CD8-positive, alpha-beta memory T cell (primary cell): ENCODE data around the gene UBAP2. TPM values are rescaled to one million over a fixed set of nuclear protein-coding genes. Genes with fewer than 3 reads are reported as not detected.

ENCODE experiments used
- CTCF ChIA-PET: fragments of 350-600 bp; sonication (Branson Sonifier 250); formaldehyde crosslinking; loops from one replicate; lab custom pipeline; 2021; ENCODE audit warnings: antibody characterized with exemption; lab: Charles Lee
- POLR2A ChIA-PET: fragments of 350-600 bp; sonication (Branson Sonifier 250); formaldehyde crosslinking; loops from one replicate; lab custom pipeline; 2021; ENCODE audit warnings: antibody characterized with exemption; lab: Charles Lee
- DNase-seq, 5 donors: peaks; one replicate each; pipeline versions ENCODE4 v3.0.0 to v3.0.0-alpha.2; 2020 to 2022; ENCODE audit warnings: mixed read lengths in 1 of 5
- H3K27ac ChIP-seq: one replicate; pipeline ENCODE4 v1.7.0; 2013; ENCODE audit warnings: low read depth, mild to moderate bottlenecking, low read length, moderate library complexity
- H3K27me3 ChIP-seq: 2 replicates; pipeline ENCODE4 v1.7.0; 2013; ENCODE audit warnings: low read length, mild to moderate bottlenecking; ENCODE audit not compliant: insufficient read depth, poor library complexity, severe bottlenecking
- H3K36me3 ChIP-seq: 2 replicates; pipeline ENCODE4 v1.7.0; 2013; ENCODE audit warnings: mild to moderate bottlenecking, low read length, moderate library complexity; ENCODE audit not compliant: insufficient read depth
- H3K4me1 ChIP-seq: 2 replicates; pipeline ENCODE4 v1.7.0; 2013; ENCODE audit warnings: mild to moderate bottlenecking, low read length, moderate library complexity; ENCODE audit not compliant: insufficient read depth
- H3K4me3 ChIP-seq: 2 replicates; pipeline ENCODE4 v1.7.0; 2013; ENCODE audit warnings: mild to moderate bottlenecking, low read length
- H3K9me3 ChIP-seq: 2 replicates; pipeline ENCODE4 v1.7.0; 2013; ENCODE audit warnings: mild to moderate bottlenecking, low read length
- H3K27ac Mint-ChIP-seq, 8 donors: one replicate each; pipeline ENCODE4 v1.8.0; 2020 to 2021; ENCODE audit warnings: mixed read lengths in 8 of 8, mild to moderate bottlenecking in 6 of 8, inconsistent platforms in 3 of 8, moderate library complexity in 3 of 8
- H3K27me3 Mint-ChIP-seq, 2 donors: one replicate each; pipeline ENCODE4 v1.8.0; 2020 to 2021; ENCODE audit warnings: mixed read lengths in 2 of 2, mild to moderate bottlenecking in 1 of 2, moderate library complexity in 1 of 2
- H3K36me3 Mint-ChIP-seq, 3 donors: one replicate each; pipeline ENCODE4 v1.8.0; 2020 to 2021; ENCODE audit warnings: mixed read lengths in 3 of 3, inconsistent platforms in 1 of 3, mild to moderate bottlenecking in 1 of 3
- H3K4me1 Mint-ChIP-seq, 3 donors: one replicate each; pipeline ENCODE4 v1.8.0; 2020 to 2021; ENCODE audit warnings: mixed read lengths in 3 of 3, inconsistent platforms in 1 of 3, mild to moderate bottlenecking in 1 of 3
- H3K4me3 Mint-ChIP-seq, 7 donors: one replicate each; pipeline ENCODE4 v1.8.0; 2020 to 2021; ENCODE audit warnings: mixed read lengths in 7 of 7, mild to moderate bottlenecking in 6 of 7, moderate library complexity in 4 of 7, inconsistent platforms in 2 of 7
- H3K9me3 Mint-ChIP-seq, 5 donors: one replicate each; pipeline ENCODE4 v1.8.0; 2020 to 2022; ENCODE audit warnings: mixed read lengths in 5 of 5, mild to moderate bottlenecking in 3 of 5, moderate library complexity in 2 of 5, inconsistent platforms in 1 of 5
- polyA plus RNA-seq: library from polyadenylated mRNA; unstranded; fragments of 300-500 nt; fragmentation: Illumina TruSeq; gene quantifications from one replicate; pipeline ENCODE4 v1.2.3, GENCODE V29; 2021
- total RNA-seq, 2 experiments: library from RNA; stranded (reverse); gene quantifications; one replicate each; pipeline ENCODE4 v1.2.3, GENCODE V29; 2021

UBAP2 gene
- total and polyA plus RNA-seq, 3 experiments from 2014 or later, result 16.3 to 51.7 (median 50.0) TPM

GRCh38 chr9:33908114-33908513 is 140.6 kb downstream of the UBAP2 start:
- peak overlapping the region in 3 of 8 donors; percentile 30 to 55 (median 30) for H3K27ac Mint-ChIP-seq
- H3K27me3 Mint-ChIP-seq, result no peaks in the 10 kb centered on the region
- ChIA-PET CTCF (no interaction called here), POLR2A (no interaction called here)
- peaks cover 3 to 42% (median 10%) of the 10 kb centered on the region in 3 donors for H3K36me3 Mint-ChIP-seq
- Histone ChIP-seq H3K4me3 (no peak overlapping the region), H3K27me3 (no peaks in the 10 kb centered on the region), H3K9me3 (no peaks in the 10 kb centered on the region), H3K4me1 (no peaks in the 10 kb centered on the region), H3K27ac (no peak overlapping the region), H3K36me3 (no peaks in the 10 kb centered on the region)
- no peaks in the 10 kb centered on the region for H3K9me3 Mint-ChIP-seq
- H3K4me1 Mint-ChIP-seq, result peaks cover 20 to 39% (median 26%) of the 10 kb centered on the region in 3 donors
- DNase-seq, result no peak
- H3K4me3 Mint-ChIP-seq, result no peak overlapping the region

DNA sequence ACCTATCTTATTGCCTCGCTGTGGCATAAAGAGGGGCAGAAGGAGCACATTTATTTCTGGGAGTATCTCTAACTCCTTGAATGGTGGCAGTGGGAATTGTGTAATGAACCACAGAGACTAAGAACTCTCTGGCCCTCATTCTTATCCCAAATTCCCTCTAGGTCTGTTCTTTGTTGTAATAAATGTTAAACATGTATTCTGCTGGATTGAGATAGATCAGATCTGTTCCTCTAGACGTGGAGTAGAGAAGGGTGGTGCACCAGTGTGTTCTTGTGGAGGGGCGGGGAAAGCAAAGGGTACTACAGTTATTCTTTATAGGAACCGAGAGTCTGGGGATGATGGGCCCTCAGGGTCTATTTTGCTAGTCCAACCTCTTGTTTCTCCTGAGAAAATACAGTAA is 141.3 kb downstream of the UBAP2 start:
- Mint-ChIP-seq H3K4me1 (peaks cover 20 to 39% (median 26%) of the 10 kb centered on the region in 3 donors), H3K36me3 (peaks cover 3 to 39% (median 8%) of the 10 kb centered on the region in 3 donors), H3K4me3 (no peak overlapping the region), H3K27me3 (no peaks in the 10 kb centered on the region), H3K27ac (peak overlapping the region in 5 of 8 donors; percentile 0 to 17 (median 6)), H3K9me3 (no peaks in the 10 kb centered on the region)
- ChIA-PET POLR2A (no interaction called here), CTCF (interaction anchor here (0.6 kb wide), 1 partner anchor 17 kb away, joined by 3 read pairs; no protein-coding TSS in a partner anchor)
- Histone ChIP-seq H3K9me3 (no peaks in the 10 kb centered on the region), H3K27me3 (no peaks in the 10 kb centered on the region), H3K4me3 (no peak overlapping the region), H3K36me3 (no peaks in the 10 kb centered on the region), H3K27ac (no peak overlapping the region), H3K4me1 (no peaks in the 10 kb centered on the region)
- DNase-seq, result no peak

DNA sequence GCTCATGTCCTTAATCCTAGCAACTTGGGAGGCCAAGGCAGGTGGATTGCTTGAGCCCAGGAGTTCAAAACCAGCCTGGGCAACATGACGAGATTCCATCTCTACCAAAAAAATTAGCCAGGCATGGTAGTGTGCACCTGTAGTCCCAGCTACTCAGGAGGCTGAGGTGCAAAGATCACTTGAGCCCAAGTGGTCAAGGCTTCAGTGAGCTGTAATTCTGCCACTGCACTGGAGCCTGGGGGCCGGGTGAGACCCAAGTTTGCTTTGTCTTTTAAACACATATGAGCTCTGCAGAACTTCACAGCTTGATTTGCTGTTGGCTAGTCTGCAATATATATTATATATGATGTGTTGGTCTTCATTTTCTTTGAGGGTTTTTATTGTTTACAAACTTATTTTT is 141.9 kb downstream of the UBAP2 start:
- ChIA-PET POLR2A (interaction anchor here (0.6 kb wide), 1 partner anchor 103 kb away, joined by 3 read pairs; no protein-coding TSS in a partner anchor), CTCF (interaction anchor here (0.6 kb wide), 1 partner anchor 18 kb away, joined by 3 read pairs; no protein-coding TSS in a partner anchor)
- H3K4me3 Mint-ChIP-seq, result no peak overlapping the region

DNA sequence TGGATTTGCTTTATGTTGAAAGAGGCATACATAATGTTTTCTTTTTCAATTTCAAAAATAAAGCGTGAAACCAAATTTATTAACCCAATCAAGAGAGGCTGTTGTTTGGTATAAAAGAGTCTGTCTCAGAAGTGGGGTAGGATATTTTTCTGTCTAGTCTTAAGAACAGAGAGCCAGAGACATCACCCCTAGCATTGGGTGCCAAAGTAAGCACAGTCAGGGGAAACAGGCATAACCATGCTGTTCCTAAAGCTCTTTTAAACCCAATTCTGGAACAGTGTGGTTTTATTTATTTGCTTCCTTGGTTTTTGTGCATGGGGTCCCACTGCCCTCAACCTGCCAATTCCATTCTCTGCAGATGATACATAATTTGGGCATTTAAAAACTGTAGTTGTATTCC is 143.6 kb downstream of the UBAP2 start:
- Histone ChIP-seq H3K36me3 (peaks cover 9% of the 10 kb centered on the region), H3K27me3 (no peaks in the 10 kb centered on the region), H3K27ac (no peak overlapping the region), H3K9me3 (no peaks in the 10 kb centered on the region), H3K4me1 (no peaks in the 10 kb centered on the region), H3K4me3 (no peak overlapping the region)
- no peak for DNase-seq
- POLR2A ChIA-PET, result no interaction called here
- CTCF ChIA-PET, result no interaction called here
- H3K4me3 Mint-ChIP-seq, result peak overlapping the region in 1 of 7 donors; percentile 18
- H3K27ac Mint-ChIP-seq, result no peak overlapping the region
- H3K27me3 Mint-ChIP-seq, result no peaks in the 10 kb centered on the region
- peaks cover 5 to 50% (median 9%) of the 10 kb centered on the region in 3 donors for H3K36me3 Mint-ChIP-seq
- H3K9me3 Mint-ChIP-seq, result no peaks in the 10 kb centered on the region
- peaks cover 20 to 39% (median 26%) of the 10 kb centered on the region in 3 donors for H3K4me1 Mint-ChIP-seq

More for the DNA sequence above, 141.9 kb downstream of the UBAP2 start:
- DNase-seq, result no peak
- no peaks in the 10 kb centered on the region for H3K27me3 Mint-ChIP-seq
- peaks cover 3 to 41% (median 5%) of the 10 kb centered on the region in 3 donors for H3K36me3 Mint-ChIP-seq
- no peaks in the 10 kb centered on the region for H3K9me3 ChIP-seq
- no peaks in the 10 kb centered on the region for H3K4me1 ChIP-seq
- H3K9me3 Mint-ChIP-seq, result no peaks in the 10 kb centered on the region
- no peaks in the 10 kb centered on the region for H3K27me3 ChIP-seq
- peak overlapping the region in 1 of 8 donors; percentile 14 for H3K27ac Mint-ChIP-seq
- H3K4me3 ChIP-seq, result no peak overlapping the region
- peaks cover 20 to 39% (median 26%) of the 10 kb centered on the region in 3 donors for H3K4me1 Mint-ChIP-seq
- no peaks in the 10 kb centered on the region for H3K36me3 ChIP-seq
- no peak overlapping the region for H3K27ac ChIP-seq

DNA sequence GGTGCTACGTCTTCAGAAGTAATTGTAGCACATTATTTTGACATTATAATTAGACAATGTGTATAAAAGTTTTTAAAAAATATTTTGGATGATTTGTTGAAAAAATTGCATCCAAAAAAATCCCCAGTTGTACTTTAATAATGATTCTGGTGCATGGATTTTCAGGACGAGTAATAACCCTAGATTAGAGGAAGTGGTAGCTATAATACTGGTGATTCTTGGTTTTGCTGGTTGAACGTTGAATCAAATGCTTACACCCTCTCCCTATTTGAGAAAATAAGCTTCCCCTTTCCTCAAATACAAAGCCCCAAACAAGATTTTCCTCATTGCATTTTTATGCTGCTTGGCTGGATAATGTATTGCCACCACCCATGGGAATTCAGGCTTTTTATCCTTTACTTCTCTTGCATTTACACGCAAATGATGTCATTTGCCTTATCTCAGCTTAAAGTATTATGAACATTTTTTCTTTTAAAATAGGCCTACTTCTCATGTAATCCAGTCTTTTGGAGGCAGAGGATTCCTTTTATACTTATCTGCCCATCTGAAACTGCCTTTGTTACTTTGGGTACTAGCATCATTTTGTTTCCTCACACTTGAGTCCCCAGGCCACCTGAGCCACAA is 145.4 kb downstream of the UBAP2 start:
- CTCF ChIA-PET, result interaction anchor here (0.8 kb wide), 1 partner anchor 16 kb away, joined by 3 read pairs; no protein-coding TSS in a partner anchor
- peaks cover 9% of the 10 kb centered on the region for H3K36me3 ChIP-seq

DNA sequence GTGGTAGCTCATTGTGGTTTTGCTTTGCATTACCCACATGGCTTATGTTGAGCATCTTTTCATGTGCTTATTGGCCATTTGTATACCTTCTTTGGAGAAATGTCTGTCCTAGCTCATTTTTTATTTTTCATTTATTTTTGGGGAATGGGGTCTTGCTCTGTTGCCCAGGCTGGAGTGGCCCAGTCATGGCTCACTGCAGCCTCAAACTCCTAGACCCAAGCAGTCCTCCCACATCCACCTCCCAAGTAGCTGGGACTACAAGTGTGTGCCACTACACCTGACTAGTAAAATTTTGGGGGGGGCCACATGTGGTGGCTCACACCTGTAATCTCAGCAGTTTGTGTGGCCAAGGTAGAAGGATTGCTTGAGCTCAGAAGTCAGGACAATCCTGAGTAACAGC is 154.4 kb downstream of the UBAP2 start:
- Histone ChIP-seq H3K4me3 (no peak overlapping the region), H3K36me3 (no peaks in the 10 kb centered on the region), H3K27me3 (no peaks in the 10 kb centered on the region), H3K4me1 (no peaks in the 10 kb centered on the region), H3K9me3 (no peaks in the 10 kb centered on the region), H3K27ac (no peak overlapping the region)
- POLR2A ChIA-PET, result no interaction called here
- Mint-ChIP-seq H3K4me3 (no peak overlapping the region), H3K4me1 (peaks cover 12 to 25% (median 24%) of the 10 kb centered on the region in 3 donors), H3K27me3 (no peaks in the 10 kb centered on the region), H3K27ac (no peak overlapping the region), H3K36me3 (peaks cover 0 to 38% (median 2%) of the 10 kb centered on the region in 3 donors), H3K9me3 (no peaks in the 10 kb centered on the region)
- no peak for DNase-seq
- CTCF ChIA-PET, result no interaction called here

More for the DNA sequence above, 145.4 kb downstream of the UBAP2 start:
- Mint-ChIP-seq H3K4me1 (peaks cover 20 to 42% (median 29%) of the 10 kb centered on the region in 3 donors), H3K36me3 (peaks cover 3 to 57% (median 9%) of the 10 kb centered on the region in 3 donors), H3K27ac (peak overlapping the region in 2 of 8 donors; percentile 11 to 24), H3K27me3 (no peaks in the 10 kb centered on the region), H3K9me3 (no peaks in the 10 kb centered on the region), H3K4me3 (no peak overlapping the region)
- Histone ChIP-seq H3K4me1 (no peaks in the 10 kb centered on the region), H3K9me3 (no peaks in the 10 kb centered on the region), H3K27ac (no peak overlapping the region), H3K4me3 (no peak overlapping the region), H3K27me3 (no peaks in the 10 kb centered on the region)
- POLR2A ChIA-PET, result no interaction called here
- DNase-seq, result no peak

DNA sequence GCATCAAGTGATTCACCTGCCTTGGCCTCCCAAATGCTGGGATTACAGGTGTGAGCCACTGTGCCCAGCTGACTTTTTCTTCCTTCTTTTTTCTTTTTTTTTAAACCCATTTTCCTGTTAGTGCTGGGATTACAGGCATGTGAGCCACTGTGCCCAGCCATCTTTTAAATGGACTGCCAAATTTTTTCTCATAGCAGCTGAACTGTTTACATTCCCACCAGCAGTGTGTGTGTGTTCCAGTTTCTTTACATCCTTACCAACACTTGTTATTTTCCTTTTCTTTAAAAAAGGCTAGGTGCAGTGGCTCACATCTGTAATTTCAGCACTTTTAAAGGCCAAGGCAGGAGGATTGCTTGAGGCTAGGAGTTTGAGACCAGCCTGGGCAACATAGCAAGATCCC is 154.8 kb downstream of the UBAP2 start:
- H3K4me3 Mint-ChIP-seq, result no peak overlapping the region
- Histone ChIP-seq H3K27me3 (no peaks in the 10 kb centered on the region), H3K36me3 (no peaks in the 10 kb centered on the region), H3K27ac (no peak overlapping the region), H3K4me3 (no peak overlapping the region), H3K4me1 (no peaks in the 10 kb centered on the region), H3K9me3 (no peaks in the 10 kb centered on the region)
- ChIA-PET CTCF (no interaction called here), POLR2A (no interaction called here)
- H3K27ac Mint-ChIP-seq, result peak overlapping the region in 3 of 8 donors; percentile 46 to 92 (median 47)
- peaks cover 12 to 24% (median 23%) of the 10 kb centered on the region in 3 donors for H3K4me1 Mint-ChIP-seq
- peaks cover 0 to 35% (median 2%) of the 10 kb centered on the region in 3 donors for H3K36me3 Mint-ChIP-seq
- DNase-seq, result no peak
- H3K27me3 Mint-ChIP-seq, result no peaks in the 10 kb centered on the region
- H3K9me3 Mint-ChIP-seq, result no peaks in the 10 kb centered on the region

- no peak overlapping the region for H3K27ac Mint-ChIP-seq
- Histone ChIP-seq H3K27me3 (no peaks in the 10 kb centered on the region), H3K4me1 (no peaks in the 10 kb centered on the region), H3K9me3 (no peaks in the 10 kb centered on the region), H3K4me3 (no peak overlapping the region), H3K27ac (no peak overlapping the region), H3K36me3 (no peaks in the 10 kb centered on the region)
- H3K36me3 Mint-ChIP-seq, result peaks cover 0 to 24% (median 0%) of the 10 kb centered on the region in 3 donors
- DNase-seq, result no peak
- ChIA-PET POLR2A (no interaction called here), CTCF (no interaction called here)
- no peak overlapping the region for H3K4me3 Mint-ChIP-seq
- peaks cover 23 to 40% (median 27%) of the 10 kb centered on the region in 3 donors for H3K4me1 Mint-ChIP-seq
- no peaks in the 10 kb centered on the region for H3K9me3 Mint-ChIP-seq
- no peaks in the 10 kb centered on the region for H3K27me3 Mint-ChIP-seq
Measured at GRCh38 chr9:33885948-33886347, 162.7 kb downstream of the UBAP2 start.
